K562 (cell line): ENCODE data around the gene RTBDN. TPM values are rescaled to one million over a fixed set of nuclear protein-coding genes. Genes with fewer than 3 reads are reported as not detected.

Experiments used
- CREM ChIP-seq: IDR thresholded peaks from 2 replicates; pipeline ENCODE4 v1.6.1; 2014; ENCODE audit warnings: antibody characterized with exemption, low read depth
- FOXA1 ChIP-seq: fragments of 450-650 bp; IDR thresholded peaks from 2 replicates; pipeline ENCODE4 v1.6.1; 2016; ENCODE audit warnings: mild to moderate bottlenecking, borderline replicate concordance
- GABPA ChIP-seq: fragments of 200-800 bp; sonication (Bioruptor generic); conservative IDR thresholded peaks from 2 replicates; pipeline ENCODE4 v1.6.1; 2016; ENCODE audit warnings: low read depth, missing genetic modification characterization, missing compliant biosample characterization
- HEY1 ChIP-seq: fragments of 250-450 bp; sonication (Bioruptor Pico); IDR thresholded peaks from 2 replicates; pipeline ENCODE4 v1.5.0; 2020; ENCODE audit warnings: mild to moderate bottlenecking, moderate library complexity, borderline replicate concordance
- HMGN3 ChIP-seq: IDR thresholded peaks from 2 replicates; pipeline ENCODE4 v1.6.1; 2011; ENCODE audit warnings: borderline replicate concordance, low read depth, mild to moderate bottlenecking, mixed read lengths, low read length; ENCODE audit not compliant: insufficient read length; ENCODE audit errors: extremely low read depth
- KDM2B ChIP-seq: fragments of 250-450 bp; sonication (Bioruptor Pico); IDR thresholded peaks from 2 replicates; pipeline ENCODE4 v1.8.0; 2021; ENCODE audit warnings: mild to moderate bottlenecking, moderate library complexity
- KDM5B ChIP-seq: fragments of 200-600 bp; sonication (generic); IDR thresholded peaks from 2 replicates; pipeline ENCODE4 v1.6.1; 2012; ENCODE audit warnings: low read depth, mild to moderate bottlenecking, moderate library complexity, low read length, control low read depth, inconsistent platforms; ENCODE audit not compliant: insufficient replicate concordance
- MEF2A ChIP-seq: IDR thresholded peaks from 2 replicates; pipeline ENCODE4 v1.6.1; 2011; ENCODE audit warnings: low read depth, mild to moderate bottlenecking, low read length, moderate library complexity; ENCODE audit not compliant: control insufficient read depth
- MYC ChIP-seq, 2 experiments: fragments of 250-450 bp in 1 of 2; sonication (Bioruptor Pico) in 1 of 2; IDR thresholded peaks; 2 replicates each; pipeline versions ENCODE4 v1.5.1 to v1.6.1; 2012 to 2021; ENCODE audit warnings: low read depth in 2 of 2, borderline replicate concordance in 1 of 2, improper control_type of control experiment in 1 of 2, low read length in 1 of 2, mild to moderate bottlenecking in 1 of 2, moderate library complexity in 1 of 2
- POU5F1 ChIP-seq: fragments of 150-350 bp; IDR thresholded peaks from 2 replicates; pipeline ENCODE4 v1.6.1; 2014; ENCODE audit warnings: borderline replicate concordance, low read length, low read depth, mild to moderate bottlenecking; ENCODE audit not compliant: partially characterized antibody
- SETDB1 ChIP-seq: IDR thresholded peaks from one replicate; pipeline ENCODE4 v1.6.1; 2012; ENCODE audit warnings: low read length, control low read depth, inconsistent platforms
- SNIP1 ChIP-seq: fragments of 450-650 bp; IDR thresholded peaks from 2 replicates; pipeline ENCODE4 v1.7.1; 2017; ENCODE audit warnings: low read depth, mild to moderate bottlenecking
- SUPT5H ChIP-seq: fragments of 450-650 bp; IDR thresholded peaks from 2 replicates; pipeline ENCODE4 v1.6.1; 2016
- TBL1XR1 ChIP-seq, 2 experiments: IDR thresholded peaks; 2 replicates each; pipeline ENCODE4 v1.6.1; 2012; ENCODE audit warnings: improper control_type of control experiment in 2 of 2, low read length in 2 of 2, mild to moderate bottlenecking in 1 of 2
- TBP ChIP-seq: optimal IDR thresholded peaks from 2 replicates; pipeline ENCODE3; 2011; ENCODE audit warnings: low read depth, low read length, improper control_type of control experiment
- TCF7 ChIP-seq: sonication (generic); IDR thresholded peaks from 2 replicates; pipeline ENCODE4 v1.6.1; 2016; ENCODE audit warnings: antibody characterized with exemption, borderline replicate concordance
- ZNF217 ChIP-seq: sonication (generic); formaldehyde crosslinking; IDR thresholded peaks from 2 replicates; pipeline ENCODE4 v1.8.0; 2022; ENCODE audit warnings: mild to moderate bottlenecking, missing genetic modification reagents
- ZNF584 ChIP-seq: fragments of 200-800 bp; sonication (Bioruptor generic); IDR thresholded peaks from 2 replicates; pipeline ENCODE4 v1.6.1; 2016; ENCODE audit warnings: low read depth, mild to moderate bottlenecking, missing genetic modification characterization, missing compliant biosample characterization
- polyA plus RNA-seq, 8 experiments: library from polyadenylated mRNA; depleted of rRNA in 4 of 8; stranded (reverse) in 5 of 8; unstranded in 3 of 8; fragments of >200 nt; fragmentation: Nextera tagmentation in 2 of 8; fragmentation: Illumina TruSeq in 1 of 8; extraction: Ambion mirVana in 2 of 8; extraction: Trizol in 1 of 8; gene quantifications; 2 replicates each; pipeline versions ENCODE4 v1.2.1 to v1.2.3, GENCODE V29; 2011 to 2014; ENCODE audit warnings: inconsistent platforms in 1 of 8, missing spikeins in 1 of 8
- total RNA-seq, 7 experiments: library from RNA; depleted of rRNA in 6 of 7; stranded (reverse); fragments of >200 nt in 6 of 7; fragmentation: Illumina TruSeq in 2 of 7; extraction: Trizol in 2 of 7; gene quantifications; 2 replicates each; pipeline versions ENCODE4 v1.2.1 to v1.2.3, GENCODE V29; 2011 to 2021; ENCODE audit warnings: low replicate concordance in 1 of 7
- TF ChIP-seq, protein P1 (sequence below): IDR thresholded peaks from 3 replicates; pipeline ENCODE4 v1.6.1; 2011; ENCODE audit warnings: borderline replicate concordance, mild to moderate bottlenecking; ENCODE audit not compliant: insufficient read length, insufficient read depth
- TF ChIP-seq, protein P2 (sequence below): fragments of 250-450 bp; sonication (Bioruptor Pico); IDR thresholded peaks from 2 replicates; pipeline ENCODE4 v1.8.0; 2022; ENCODE audit warnings: inconsistent platforms, mild to moderate bottlenecking, moderate library complexity, borderline replicate concordance
- TF ChIP-seq, protein P3 (sequence below): fragments of 450-650 bp; IDR thresholded peaks from 2 replicates; pipeline ENCODE4 v1.6.1; 2017; ENCODE audit warnings: antibody characterized with exemption, mild to moderate bottlenecking

The RTBDN gene
- total and polyA plus RNA-seq, 9 of the 15 experiments (the other 6 are each of a cell fraction or from before 2014, with no cell fraction given): 0.20 to 2.3 (median 0.72) TPM; not detected in 1

DNA sequence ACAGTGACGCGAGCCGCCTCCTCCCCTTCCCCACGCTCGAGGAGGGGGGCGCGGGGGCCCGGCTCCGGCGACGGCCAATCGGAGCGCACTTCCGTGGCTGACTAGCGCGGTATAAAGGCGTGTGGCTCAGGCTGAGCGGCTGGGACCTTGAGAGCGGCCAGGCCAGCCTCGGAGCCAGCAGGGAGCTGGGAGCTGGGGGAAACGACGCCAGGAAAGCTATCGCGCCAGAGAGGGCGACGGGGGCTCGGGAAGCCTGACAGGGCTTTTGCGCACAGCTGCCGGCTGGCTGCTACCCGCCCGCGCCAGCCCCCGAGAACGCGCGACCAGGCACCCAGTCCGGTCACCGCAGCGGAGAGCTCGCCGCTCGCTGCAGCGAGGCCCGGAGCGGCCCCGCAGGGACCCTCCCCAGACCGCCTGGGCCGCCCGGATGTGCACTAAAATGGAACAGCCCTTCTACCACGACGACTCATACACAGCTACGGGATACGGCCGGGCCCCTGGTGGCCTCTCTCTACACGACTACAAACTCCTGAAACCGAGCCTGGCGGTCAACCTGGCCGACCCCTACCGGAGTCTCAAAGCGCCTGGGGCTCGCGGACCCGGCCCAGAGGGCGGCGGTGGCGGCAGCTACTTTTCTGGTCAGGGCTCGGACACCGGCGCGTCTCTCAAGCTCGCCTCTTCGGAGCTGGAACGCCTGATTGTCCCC is 42.9 kb downstream of the RTBDN start, which contains the start of gene JUNB (continued):
- peak; percentile 99 for TF ChIP-seq TBP
- no peak for TF ChIP-seq HEY1 (CRISPR knock-in tag)
- TF ChIP-seq ZNF217 (CRISPR knock-in tag): no peak
- peak; percentile 92 for TF ChIP-seq CREM
- TF ChIP-seq TCF7: peak; percentile 45; the same call in 1 of the 2 replicates
- TF ChIP-seq KDM2B (CRISPR knock-in tag): peak; percentile 71
- TF ChIP-seq MYC (IDR thresholded peaks at IDR 0.05; ENCODE audit: low read depth, low read length): peak; percentile 83
- no peak for TF ChIP-seq MYC (CRISPR knock-in tag; IDR thresholded peaks at IDR 0.05; ENCODE audit: borderline replicate concordance, low read depth)
- no peak for TF ChIP-seq FOXA1
- TF ChIP-seq, protein P1, sequence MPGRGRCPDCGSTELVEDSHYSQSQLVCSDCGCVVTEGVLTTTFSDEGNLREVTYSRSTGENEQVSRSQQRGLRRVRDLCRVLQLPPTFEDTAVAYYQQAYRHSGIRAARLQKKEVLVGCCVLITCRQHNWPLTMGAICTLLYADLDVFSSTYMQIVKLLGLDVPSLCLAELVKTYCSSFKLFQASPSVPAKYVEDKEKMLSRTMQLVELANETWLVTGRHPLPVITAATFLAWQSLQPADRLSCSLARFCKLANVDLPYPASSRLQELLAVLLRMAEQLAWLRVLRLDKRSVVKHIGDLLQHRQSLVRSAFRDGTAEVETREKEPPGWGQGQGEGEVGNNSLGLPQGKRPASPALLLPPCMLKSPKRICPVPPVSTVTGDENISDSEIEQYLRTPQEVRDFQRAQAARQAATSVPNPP: no peak
- TF ChIP-seq SUPT5H: peak; percentile 100
- TF ChIP-seq HMGN3: peak; percentile 97
- peak; percentile 57 for TF ChIP-seq SETDB1
- TF ChIP-seq ZNF584 (CRISPR knock-in tag): peak; percentile 59; the same call in 1 of the 2 replicates
- peak; percentile 61 for TF ChIP-seq GABPA (tag)
- TF ChIP-seq POU5F1: no peak
- TF ChIP-seq, protein P2, sequence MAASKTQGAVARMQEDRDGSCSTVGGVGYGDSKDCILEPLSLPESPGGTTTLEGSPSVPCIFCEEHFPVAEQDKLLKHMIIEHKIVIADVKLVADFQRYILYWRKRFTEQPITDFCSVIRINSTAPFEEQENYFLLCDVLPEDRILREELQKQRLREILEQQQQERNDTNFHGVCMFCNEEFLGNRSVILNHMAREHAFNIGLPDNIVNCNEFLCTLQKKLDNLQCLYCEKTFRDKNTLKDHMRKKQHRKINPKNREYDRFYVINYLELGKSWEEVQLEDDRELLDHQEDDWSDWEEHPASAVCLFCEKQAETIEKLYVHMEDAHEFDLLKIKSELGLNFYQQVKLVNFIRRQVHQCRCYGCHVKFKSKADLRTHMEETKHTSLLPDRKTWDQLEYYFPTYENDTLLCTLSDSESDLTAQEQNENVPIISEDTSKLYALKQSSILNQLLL (CRISPR knock-in tag): no peak
- TF ChIP-seq SNIP1: peak; percentile 72; the same call in 1 of the 2 replicates
- TF ChIP-seq, protein P3, sequence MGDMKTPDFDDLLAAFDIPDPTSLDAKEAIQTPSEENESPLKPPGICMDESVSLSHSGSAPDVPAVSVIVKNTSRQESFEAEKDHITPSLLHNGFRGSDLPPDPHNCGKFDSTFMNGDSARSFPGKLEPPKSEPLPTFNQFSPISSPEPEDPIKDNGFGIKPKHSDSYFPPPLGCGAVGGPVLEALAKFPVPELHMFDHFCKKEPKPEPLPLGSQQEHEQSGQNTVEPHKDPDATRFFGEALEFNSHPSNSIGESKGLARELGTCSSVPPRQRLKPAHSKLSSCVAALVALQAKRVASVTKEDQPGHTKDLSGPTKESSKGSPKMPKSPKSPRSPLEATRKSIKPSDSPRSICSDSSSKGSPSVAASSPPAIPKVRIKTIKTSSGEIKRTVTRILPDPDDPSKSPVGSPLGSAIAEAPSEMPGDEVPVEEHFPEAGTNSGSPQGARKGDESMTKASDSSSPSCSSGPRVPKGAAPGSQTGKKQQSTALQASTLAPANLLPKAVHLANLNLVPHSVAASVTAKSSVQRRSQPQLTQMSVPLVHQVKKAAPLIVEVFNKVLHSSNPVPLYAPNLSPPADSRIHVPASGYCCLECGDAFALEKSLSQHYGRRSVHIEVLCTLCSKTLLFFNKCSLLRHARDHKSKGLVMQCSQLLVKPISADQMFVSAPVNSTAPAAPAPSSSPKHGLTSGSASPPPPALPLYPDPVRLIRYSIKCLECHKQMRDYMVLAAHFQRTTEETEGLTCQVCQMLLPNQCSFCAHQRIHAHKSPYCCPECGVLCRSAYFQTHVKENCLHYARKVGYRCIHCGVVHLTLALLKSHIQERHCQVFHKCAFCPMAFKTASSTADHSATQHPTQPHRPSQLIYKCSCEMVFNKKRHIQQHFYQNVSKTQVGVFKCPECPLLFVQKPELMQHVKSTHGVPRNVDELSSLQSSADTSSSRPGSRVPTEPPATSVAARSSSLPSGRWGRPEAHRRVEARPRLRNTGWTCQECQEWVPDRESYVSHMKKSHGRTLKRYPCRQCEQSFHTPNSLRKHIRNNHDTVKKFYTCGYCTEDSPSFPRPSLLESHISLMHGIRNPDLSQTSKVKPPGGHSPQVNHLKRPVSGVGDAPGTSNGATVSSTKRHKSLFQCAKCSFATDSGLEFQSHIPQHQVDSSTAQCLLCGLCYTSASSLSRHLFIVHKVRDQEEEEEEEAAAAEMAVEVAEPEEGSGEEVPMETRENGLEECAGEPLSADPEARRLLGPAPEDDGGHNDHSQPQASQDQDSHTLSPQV: no peak
- no peak; the same call in 1 of the 2 replicates for TF ChIP-seq MEF2A
- peak; percentile 100 for TF ChIP-seq KDM5B
- peak; percentile 9 to 97; a peak in 3 of 4 replicates for TF ChIP-seq TBL1XR1 (IDR thresholded peaks at IDR 0.05; ENCODE audit: low read length in 2 of 2)
